ENCODE data around the gene HBM.
"Not testable (repeated sequence)": the region's sequence is repeated elsewhere in the genome, so short reads cannot be mapped to it uniquely, and the experiment has no call there.

DNA sequence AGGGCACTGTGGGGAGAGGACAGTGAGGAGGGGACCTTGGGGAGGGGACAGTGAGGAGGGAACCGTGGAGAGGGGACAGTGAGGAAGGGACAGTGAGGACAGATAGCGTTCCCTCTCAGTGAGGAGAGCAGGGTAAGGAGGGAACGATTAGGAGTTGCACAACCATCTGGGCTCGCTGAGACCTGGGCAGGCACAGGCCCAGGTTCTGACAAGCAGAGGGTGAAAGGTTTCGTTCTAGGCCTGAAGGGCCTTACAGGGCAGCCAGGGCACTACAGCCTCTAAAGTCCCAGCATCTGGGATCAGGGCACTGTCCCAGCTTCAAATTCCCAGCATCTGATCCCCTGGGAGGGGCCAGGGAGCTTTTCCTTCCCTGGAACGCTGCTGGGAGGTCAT, 12.7 kb upstream of the HBM start:
- TF ChIP-seq, protein P1, sequence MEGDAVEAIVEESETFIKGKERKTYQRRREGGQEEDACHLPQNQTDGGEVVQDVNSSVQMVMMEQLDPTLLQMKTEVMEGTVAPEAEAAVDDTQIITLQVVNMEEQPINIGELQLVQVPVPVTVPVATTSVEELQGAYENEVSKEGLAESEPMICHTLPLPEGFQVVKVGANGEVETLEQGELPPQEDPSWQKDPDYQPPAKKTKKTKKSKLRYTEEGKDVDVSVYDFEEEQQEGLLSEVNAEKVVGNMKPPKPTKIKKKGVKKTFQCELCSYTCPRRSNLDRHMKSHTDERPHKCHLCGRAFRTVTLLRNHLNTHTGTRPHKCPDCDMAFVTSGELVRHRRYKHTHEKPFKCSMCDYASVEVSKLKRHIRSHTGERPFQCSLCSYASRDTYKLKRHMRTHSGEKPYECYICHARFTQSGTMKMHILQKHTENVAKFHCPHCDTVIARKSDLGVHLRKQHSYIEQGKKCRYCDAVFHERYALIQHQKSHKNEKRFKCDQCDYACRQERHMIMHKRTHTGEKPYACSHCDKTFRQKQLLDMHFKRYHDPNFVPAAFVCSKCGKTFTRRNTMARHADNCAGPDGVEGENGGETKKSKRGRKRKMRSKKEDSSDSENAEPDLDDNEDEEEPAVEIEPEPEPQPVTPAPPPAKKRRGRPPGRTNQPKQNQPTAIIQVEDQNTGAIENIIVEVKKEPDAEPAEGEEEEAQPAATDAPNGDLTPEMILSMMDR (IDR thresholded peaks at IDR 0.05): not testable (repeated sequence)
- not testable (repeated sequence) for TF ChIP-seq EZH2, EZH2phosphoT487 (IDR thresholded peaks at IDR 0.05)
